ENCODE results near the gene GDF7. TPM values are rescaled to one million over a fixed set of nuclear protein-coding genes. Genes with fewer than 3 reads are reported as not detected.

The GDF7 gene
- total RNA-seq, 1 donor from 2014 or later = 3.0 TPM

GRCh38 chr2:20630967-20631366 lies 36.0 kb upstream of the GDF7 start:
- Mint-ChIP-seq H3K27me3 (ENCODE audit: low read depth) (no peaks in the 10 kb centered on the region), H3K27ac (no peak overlapping the region), H3K4me3 (no peak overlapping the region), H3K36me3 (peaks cover 1% of the 10 kb centered on the region), H3K4me1 (peaks cover 22% of the 10 kb centered on the region), H3K9me3 (no peaks in the 10 kb centered on the region)
- TF ChIP-seq, protein P1, sequence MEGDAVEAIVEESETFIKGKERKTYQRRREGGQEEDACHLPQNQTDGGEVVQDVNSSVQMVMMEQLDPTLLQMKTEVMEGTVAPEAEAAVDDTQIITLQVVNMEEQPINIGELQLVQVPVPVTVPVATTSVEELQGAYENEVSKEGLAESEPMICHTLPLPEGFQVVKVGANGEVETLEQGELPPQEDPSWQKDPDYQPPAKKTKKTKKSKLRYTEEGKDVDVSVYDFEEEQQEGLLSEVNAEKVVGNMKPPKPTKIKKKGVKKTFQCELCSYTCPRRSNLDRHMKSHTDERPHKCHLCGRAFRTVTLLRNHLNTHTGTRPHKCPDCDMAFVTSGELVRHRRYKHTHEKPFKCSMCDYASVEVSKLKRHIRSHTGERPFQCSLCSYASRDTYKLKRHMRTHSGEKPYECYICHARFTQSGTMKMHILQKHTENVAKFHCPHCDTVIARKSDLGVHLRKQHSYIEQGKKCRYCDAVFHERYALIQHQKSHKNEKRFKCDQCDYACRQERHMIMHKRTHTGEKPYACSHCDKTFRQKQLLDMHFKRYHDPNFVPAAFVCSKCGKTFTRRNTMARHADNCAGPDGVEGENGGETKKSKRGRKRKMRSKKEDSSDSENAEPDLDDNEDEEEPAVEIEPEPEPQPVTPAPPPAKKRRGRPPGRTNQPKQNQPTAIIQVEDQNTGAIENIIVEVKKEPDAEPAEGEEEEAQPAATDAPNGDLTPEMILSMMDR (IDR thresholded peaks at IDR 0.05; ENCODE audit: unreplicated experiment) = no peak
- DNase-seq (ENCODE audit: low spot score in 2 of 2, unreplicated experiment in 2 of 2) = no peak

GRCh38 chr2:20631617-20632307 lies 35.2 kb upstream of the GDF7 start:
- no peak overlapping the region for H3K27ac Mint-ChIP-seq
- no peaks in the 10 kb centered on the region for H3K9me3 Mint-ChIP-seq
- H3K4me1 Mint-ChIP-seq = peaks cover 23% of the 10 kb centered on the region
- no peak for DNase-seq (ENCODE audit: low spot score in 2 of 2, unreplicated experiment in 2 of 2)
- no peak overlapping the region for H3K4me3 Mint-ChIP-seq
- H3K36me3 Mint-ChIP-seq = peaks cover 2% of the 10 kb centered on the region
- TF ChIP-seq, protein P1 (IDR thresholded peaks at IDR 0.05; ENCODE audit: unreplicated experiment) = no peak
- H3K27me3 Mint-ChIP-seq (ENCODE audit: low read depth) = no peaks in the 10 kb centered on the region

- Mint-ChIP-seq H3K36me3 (peaks cover 2% of the 10 kb centered on the region), H3K27ac (no peak overlapping the region), H3K27me3 (ENCODE audit: low read depth) (no peaks in the 10 kb centered on the region), H3K4me3 (no peak overlapping the region), H3K9me3 (no peaks in the 10 kb centered on the region), H3K4me1 (peaks cover 23% of the 10 kb centered on the region)
- DNase-seq (ENCODE audit: low spot score in 2 of 2, unreplicated experiment in 2 of 2) = no peak
- TF ChIP-seq, protein P1 (IDR thresholded peaks at IDR 0.05; ENCODE audit: unreplicated experiment) = no peak
Observed at GRCh38 chr2:20632446-20632990, 34.4 kb upstream of the GDF7 start.

GRCh38 chr2:20633001-20633400 lies 33.9 kb upstream of the GDF7 start:
- no peaks in the 10 kb centered on the region for H3K9me3 Mint-ChIP-seq
- H3K4me1 Mint-ChIP-seq = peaks cover 23% of the 10 kb centered on the region
- no peaks in the 10 kb centered on the region for H3K27me3 Mint-ChIP-seq (ENCODE audit: low read depth)
- no peak for DNase-seq (ENCODE audit: low spot score in 2 of 2, unreplicated experiment in 2 of 2)
- H3K4me3 Mint-ChIP-seq = no peak overlapping the region
- no peak overlapping the region for H3K27ac Mint-ChIP-seq
- TF ChIP-seq, protein P1 (IDR thresholded peaks at IDR 0.05; ENCODE audit: unreplicated experiment) = no peak
- peaks cover 7% of the 10 kb centered on the region for H3K36me3 Mint-ChIP-seq

- Mint-ChIP-seq H3K36me3 (peaks cover 7% of the 10 kb centered on the region), H3K27me3 (ENCODE audit: low read depth) (no peaks in the 10 kb centered on the region), H3K27ac (peak overlapping the region; percentile 82), H3K9me3 (no peaks in the 10 kb centered on the region), H3K4me1 (peaks cover 23% of the 10 kb centered on the region), H3K4me3 (no peak overlapping the region)
- DNase-seq (ENCODE audit: low spot score in 2 of 2, unreplicated experiment in 2 of 2) = no peak
- TF ChIP-seq, protein P1 (IDR thresholded peaks at IDR 0.05; ENCODE audit: unreplicated experiment) = no peak
Observed at GRCh38 chr2:20633794-20634506, 33.0 kb upstream of the GDF7 start.
